Kidney glomerular epithelial cell (primary cell): ENCODE results near the gene HS6ST1.

Experiments
- DNase-seq: peaks from one replicate; lab custom pipeline; 2025; lab: John Stamatoyannopoulos, UW

The HS6ST1 gene

GRCh38 chr2:128298846-128299507, 19.7 kb downstream of the HS6ST1 start:
- DNase-seq: no peak

- no peak for DNase-seq
These were observed 20.4 kb downstream of the HS6ST1 start for GRCh38 chr2:128298286-128298685.

GRCh38 chr2:128293870-128294455, 24.7 kb downstream of the HS6ST1 start:
- no peak for DNase-seq

GRCh38 chr2:128293426-128293755, 25.3 kb downstream of the HS6ST1 start:
- DNase-seq: no peak

- DNase-seq: peak; percentile 24
These were observed 25.9 kb downstream of the HS6ST1 start for GRCh38 chr2:128292599-128293425.

- DNase-seq: no peak
These were observed 26.6 kb downstream of the HS6ST1 start for GRCh38 chr2:128291844-128292598.

- DNase-seq: no peak
These were observed 27.4 kb downstream of the HS6ST1 start for GRCh38 chr2:128291161-128291843.

- DNase-seq: no peak
These were observed 28.3 kb downstream of the HS6ST1 start for GRCh38 chr2:128290356-128290755.

- no peak for DNase-seq
These were observed 29.2 kb downstream of the HS6ST1 start for GRCh38 chr2:128289439-128289838.

GRCh38 chr2:128288781-128289180, 29.9 kb downstream of the HS6ST1 start:
- DNase-seq: no peak

- DNase-seq: no peak
These were observed 30.6 kb downstream of the HS6ST1 start for GRCh38 chr2:128287780-128288735.

GRCh38 chr2:128286905-128287779, 31.5 kb downstream of the HS6ST1 start:
- DNase-seq: no peak

- DNase-seq: no peak
These were observed 32.5 kb downstream of the HS6ST1 start for GRCh38 chr2:128286011-128286721.

- no peak for DNase-seq
These were observed 33.2 kb downstream of the HS6ST1 start for GRCh38 chr2:128285329-128285931.

GRCh38 chr2:128284841-128285240, 33.8 kb downstream of the HS6ST1 start:
- DNase-seq: no peak

GRCh38 chr2:128284037-128284441, 34.6 kb downstream of the HS6ST1 start:
- DNase-seq: no peak

GRCh38 chr2:128282976-128283810, 35.5 kb downstream of the HS6ST1 start:
- no peak for DNase-seq
